NB4 (cell line): ENCODE measurements around the gene NBEA.

Source experiments
- CTCF ChIP-seq: IDR thresholded peaks from one replicate; pipeline ENCODE4 v1.5.1; 2012; ENCODE audit warnings: low read depth, low read length
- MAX ChIP-seq: IDR thresholded peaks from 2 replicates; pipeline ENCODE4 v1.6.1; 2011; ENCODE audit warnings: low read depth, low read length
- MYC ChIP-seq: IDR thresholded peaks from 2 replicates; pipeline ENCODE4 v1.6.1; 2011; ENCODE audit warnings: low read depth, low read length
- POLR2A ChIP-seq: IDR thresholded peaks from 2 replicates; pipeline ENCODE4 v1.6.1; 2011; ENCODE audit warnings: mild to moderate bottlenecking; ENCODE audit not compliant: insufficient read length; ENCODE audit errors: extremely low read depth

GRCh38 chr13:35629026-35629425, 687.0 kb downstream of the NBEA start:
- no peak for TF ChIP-seq CTCF
- TF ChIP-seq POLR2A = no peak
- TF ChIP-seq MAX = no peak
- TF ChIP-seq MYC = no peak
